IPS-18c (cell line): ENCODE data around the gene NDUFS8.

Experiments used
- H3K4me3 ChIP-seq: 2 replicates; pipeline ENCODE4 v1.7.0; 2013; ENCODE audit warnings: low read depth, mild to moderate bottlenecking, low read length, moderate library complexity; ENCODE audit not compliant: insufficient read depth
- H3K9me3 ChIP-seq: one replicate; pipeline ENCODE4 v1.6.1; 2013; ENCODE audit warnings: mild to moderate bottlenecking, low read length, moderate library complexity; ENCODE audit not compliant: control insufficient read depth, insufficient read depth

NDUFS8 gene

GRCh38 chr11:68025047-68025446, 5.4 kb upstream of the NDUFS8 start:
- no peaks in the 10 kb centered on the region for H3K9me3 ChIP-seq

GRCh38 chr11:68026391-68027105, 3.9 kb upstream of the NDUFS8 start:
- Histone ChIP-seq H3K9me3 (no peaks in the 10 kb centered on the region), H3K4me3 (no peak overlapping the region)

More at GRCh38 chr11:68025047-68025446, 5.4 kb upstream of the NDUFS8 start:
- H3K4me3 ChIP-seq = no peak overlapping the region

GRCh38 chr11:68027667-68028066, 2.8 kb upstream of the NDUFS8 start:
- no peak overlapping the region for H3K4me3 ChIP-seq

GRCh38 chr11:68028802-68029545, 1.5 kb upstream of the NDUFS8 start:
- Histone ChIP-seq H3K4me3 (no peak overlapping the region), H3K9me3 (no peaks in the 10 kb centered on the region)

More at GRCh38 chr11:68027667-68028066, 2.8 kb upstream of the NDUFS8 start:
- H3K9me3 ChIP-seq = no peaks in the 10 kb centered on the region

DNA sequence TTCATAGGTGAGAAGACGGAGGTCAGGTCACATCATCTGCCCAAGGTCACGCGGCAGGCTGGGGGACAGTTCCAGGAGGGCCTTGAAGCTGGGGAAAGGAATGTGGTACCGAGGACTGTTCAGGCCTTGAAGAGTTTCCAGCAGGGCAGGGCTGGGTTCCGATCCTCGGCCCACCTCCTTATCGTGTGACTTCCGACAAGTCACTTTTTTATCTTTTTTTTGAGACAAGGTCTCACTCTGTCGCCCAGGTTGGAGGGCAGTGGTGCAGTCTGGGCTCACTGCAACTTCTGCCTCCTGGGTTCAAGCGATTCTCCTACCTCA, 623 bp downstream of the NDUFS8 start:
- Histone ChIP-seq H3K9me3 (no peaks in the 10 kb centered on the region), H3K4me3 (peak overlapping the region; percentile 84)

GRCh38 chr11:68032003-68032402, 1.5 kb downstream of the NDUFS8 start:
- no peaks in the 10 kb centered on the region for H3K9me3 ChIP-seq
- H3K4me3 ChIP-seq = no peak overlapping the region

- Histone ChIP-seq H3K9me3 (no peaks in the 10 kb centered on the region), H3K4me3 (no peak overlapping the region)
Observed at GRCh38 chr11:68032997-68033707, 2.7 kb downstream of the NDUFS8 start.

GRCh38 chr11:68033708-68034045, 3.2 kb downstream of the NDUFS8 start:
- Histone ChIP-seq H3K9me3 (no peaks in the 10 kb centered on the region), H3K4me3 (no peak overlapping the region)

GRCh38 chr11:68035266-68035876, 4.9 kb downstream of the NDUFS8 start:
- no peaks in the 10 kb centered on the region for H3K9me3 ChIP-seq
- no peak overlapping the region for H3K4me3 ChIP-seq

GRCh38 chr11:68036141-68036716, 5.7 kb downstream of the NDUFS8 start:
- no peak overlapping the region for H3K4me3 ChIP-seq
- H3K9me3 ChIP-seq = no peaks in the 10 kb centered on the region

DNA sequence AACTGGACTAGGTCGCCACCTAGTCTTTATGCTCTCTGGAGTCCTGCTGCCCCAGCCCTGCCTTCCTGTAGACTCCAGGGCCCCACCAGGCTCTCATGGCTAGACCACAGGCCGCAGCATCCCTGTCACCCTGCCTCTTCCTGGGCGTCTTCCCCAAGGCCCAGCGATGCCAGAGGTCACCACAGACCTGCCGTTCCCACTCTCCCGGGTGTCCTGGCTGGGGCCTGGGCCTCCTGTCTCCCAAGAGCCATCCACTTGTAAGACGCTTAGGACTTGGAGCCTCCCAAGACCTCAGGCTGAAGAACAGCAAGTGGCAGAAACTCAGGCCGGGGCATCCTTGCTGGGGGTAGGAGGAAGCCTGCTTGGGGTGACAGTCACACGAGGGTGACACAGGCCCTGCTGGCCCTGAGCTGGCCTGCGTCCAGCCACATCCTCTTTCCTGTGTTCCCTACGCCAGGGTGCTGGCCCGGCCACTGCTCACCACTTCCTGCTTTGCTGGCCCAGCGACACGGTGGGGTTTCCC, 6.3 kb downstream of the NDUFS8 start:
- Histone ChIP-seq H3K9me3 (no peaks in the 10 kb centered on the region), H3K4me3 (no peak overlapping the region)

DNA sequence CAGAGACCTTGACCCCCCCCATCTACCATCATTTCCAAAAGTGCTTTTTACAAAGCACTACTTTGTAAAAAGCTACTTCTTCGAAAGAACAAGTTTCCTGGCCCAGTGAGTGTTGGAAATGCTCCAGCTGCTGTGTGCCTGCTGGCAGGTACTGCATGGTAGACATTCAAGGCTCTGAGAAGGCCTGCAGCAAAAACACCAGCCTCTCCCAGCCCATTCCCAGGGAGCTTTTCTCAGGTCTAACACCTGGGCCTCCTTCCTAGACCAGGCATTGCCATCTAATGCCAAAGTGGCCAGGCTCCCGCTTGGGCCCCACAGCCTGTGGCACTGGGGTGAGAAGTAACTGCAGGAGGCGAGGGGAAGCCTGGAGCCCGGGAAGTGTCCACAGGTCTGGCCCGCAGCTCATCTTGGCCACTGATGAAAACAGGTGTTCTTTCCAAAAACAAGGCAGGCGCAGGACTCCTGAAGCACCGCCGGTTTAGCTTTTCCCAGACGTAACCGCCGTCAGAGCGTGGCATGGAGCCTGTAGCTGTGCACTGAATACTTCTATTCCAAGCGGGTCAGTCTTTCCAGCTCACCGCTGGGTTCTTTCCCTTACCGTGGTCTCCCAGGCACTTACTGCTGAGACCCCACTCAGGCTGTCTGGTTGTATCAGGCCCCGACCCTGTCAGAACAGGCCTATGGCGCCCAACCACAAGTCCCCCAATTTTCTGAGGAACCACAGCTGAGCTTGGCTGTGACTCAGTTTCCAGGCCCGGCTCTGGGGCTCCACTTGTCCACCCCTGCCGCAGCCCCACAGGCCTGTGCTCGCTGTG, 7.1 kb downstream of the NDUFS8 start:
- H3K4me3 ChIP-seq = no peak overlapping the region
- no peaks in the 10 kb centered on the region for H3K9me3 ChIP-seq

DNA sequence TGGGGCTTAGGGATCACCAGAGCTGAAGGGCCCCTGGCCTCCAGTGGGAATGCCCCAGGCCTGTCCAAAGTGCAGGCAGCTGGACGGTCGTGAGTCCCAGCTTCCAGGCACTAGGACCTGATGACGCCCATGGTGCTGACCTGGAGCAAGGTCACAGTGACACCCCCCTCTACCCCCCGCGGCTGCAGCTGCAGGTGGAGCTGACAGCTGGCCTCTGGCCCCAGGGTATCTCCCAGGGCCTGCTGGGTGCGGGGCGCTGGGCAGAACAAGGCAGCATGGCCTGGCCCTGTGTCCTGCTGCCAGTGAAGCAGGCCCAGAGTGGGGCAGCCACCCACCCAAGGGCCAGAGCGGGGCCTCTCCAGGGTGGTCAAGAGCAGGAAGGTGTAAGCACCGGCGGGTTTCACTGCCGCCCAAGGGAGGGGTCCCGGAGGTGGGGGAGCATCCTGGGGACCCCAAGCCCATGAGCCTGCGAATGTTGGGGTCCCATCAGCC, 7.8 kb downstream of the NDUFS8 start:
- H3K4me3 ChIP-seq = peak overlapping the region; percentile 55
- H3K9me3 ChIP-seq = no peaks in the 10 kb centered on the region

- Histone ChIP-seq H3K9me3 (no peaks in the 10 kb centered on the region), H3K4me3 (peak within 1 kb of the TSS; percentile 55)
Observed at GRCh38 chr11:68038718-68039525, 8.4 kb downstream of the NDUFS8 start, which contains the start of gene TCIRG1. Gene TCIRG1 (plus strand): TSS chr11:68039025. CDS start chr11:68041272, 2,247 bp downstream.

DNA sequence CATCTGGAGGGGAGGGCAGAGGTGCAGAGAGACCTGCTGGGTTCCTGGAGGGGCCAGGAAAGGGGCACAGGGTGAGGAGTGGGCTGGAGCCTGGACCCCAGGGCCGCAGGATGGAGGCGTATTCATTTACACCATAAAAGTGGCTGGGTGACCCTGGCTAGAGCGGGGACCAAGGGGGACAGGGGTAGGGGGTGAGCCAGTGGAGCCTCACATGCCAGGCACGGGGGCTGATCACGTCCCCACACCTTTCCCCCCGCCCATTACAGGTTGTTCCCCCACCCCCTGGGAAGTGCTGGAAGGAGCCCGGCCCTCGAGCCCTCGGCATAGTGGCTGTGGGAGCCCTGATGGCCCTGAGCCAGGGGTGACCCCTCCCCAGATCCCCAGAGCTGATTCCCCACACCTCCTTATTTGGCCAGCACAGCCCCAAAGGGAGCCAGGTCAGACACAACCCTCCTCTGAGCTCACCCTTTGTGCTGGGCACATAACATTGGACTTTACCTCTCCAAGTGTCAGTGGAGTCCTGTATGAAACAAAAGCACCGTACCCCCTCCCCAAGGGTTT, 9.1 kb downstream of the NDUFS8 start:
- Histone ChIP-seq H3K4me3 (no peak overlapping the region), H3K9me3 (no peaks in the 10 kb centered on the region)
